ENCODE measurements around the gene CPT1B.
A peak's percentile ranks its signal among the peaks of the same experiment; 100 is the strongest.

CPT1B gene

DNA sequence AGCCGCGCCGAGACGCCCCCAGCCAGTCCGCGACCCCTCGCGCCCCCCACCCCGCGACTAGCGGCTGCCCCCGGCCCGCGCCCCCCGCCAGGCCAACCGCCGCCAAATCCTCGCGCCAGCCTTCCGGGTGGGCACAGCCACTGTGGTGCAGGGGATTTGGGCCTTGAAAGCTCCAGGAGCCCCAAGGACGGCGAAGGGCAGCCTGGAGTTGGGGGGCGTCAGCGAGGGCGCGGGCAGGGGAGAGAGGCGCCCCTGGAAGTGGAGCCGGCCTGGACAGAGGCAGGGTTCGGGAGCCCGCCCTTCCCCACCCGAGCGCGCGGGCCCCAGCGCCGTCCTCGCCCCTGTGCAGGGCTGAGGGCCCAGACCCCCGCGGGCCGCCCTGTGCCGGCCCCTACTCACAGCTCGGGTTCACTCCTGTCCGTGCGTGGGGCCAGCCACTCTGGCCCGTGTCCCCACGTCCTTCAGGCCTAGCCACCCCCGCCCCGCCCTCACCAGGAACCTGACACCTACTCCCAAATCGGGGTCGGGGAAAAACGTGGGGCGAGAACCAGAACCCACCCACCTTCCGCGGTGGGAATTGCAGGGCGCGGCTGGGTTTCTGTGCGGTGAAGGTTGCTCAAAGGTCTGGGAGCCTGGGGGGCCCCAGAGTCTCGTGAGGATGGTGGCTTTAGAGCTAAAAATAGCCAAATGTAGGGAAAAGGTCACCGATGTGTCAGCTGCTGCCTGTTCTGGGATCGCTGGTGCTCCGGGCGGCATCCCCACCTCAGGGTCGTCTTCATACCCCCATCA is at the start of gene CPT1B:
TSS of gene CPT1B (minus strand) at position 441 of the 789 bp plus-strand sequence. CDS start 512 bp downstream, outside the sequence.
- peak; percentile 13 for DNase-seq (ENCODE audit: low read depth)
- TF ChIP-seq, protein P1, sequence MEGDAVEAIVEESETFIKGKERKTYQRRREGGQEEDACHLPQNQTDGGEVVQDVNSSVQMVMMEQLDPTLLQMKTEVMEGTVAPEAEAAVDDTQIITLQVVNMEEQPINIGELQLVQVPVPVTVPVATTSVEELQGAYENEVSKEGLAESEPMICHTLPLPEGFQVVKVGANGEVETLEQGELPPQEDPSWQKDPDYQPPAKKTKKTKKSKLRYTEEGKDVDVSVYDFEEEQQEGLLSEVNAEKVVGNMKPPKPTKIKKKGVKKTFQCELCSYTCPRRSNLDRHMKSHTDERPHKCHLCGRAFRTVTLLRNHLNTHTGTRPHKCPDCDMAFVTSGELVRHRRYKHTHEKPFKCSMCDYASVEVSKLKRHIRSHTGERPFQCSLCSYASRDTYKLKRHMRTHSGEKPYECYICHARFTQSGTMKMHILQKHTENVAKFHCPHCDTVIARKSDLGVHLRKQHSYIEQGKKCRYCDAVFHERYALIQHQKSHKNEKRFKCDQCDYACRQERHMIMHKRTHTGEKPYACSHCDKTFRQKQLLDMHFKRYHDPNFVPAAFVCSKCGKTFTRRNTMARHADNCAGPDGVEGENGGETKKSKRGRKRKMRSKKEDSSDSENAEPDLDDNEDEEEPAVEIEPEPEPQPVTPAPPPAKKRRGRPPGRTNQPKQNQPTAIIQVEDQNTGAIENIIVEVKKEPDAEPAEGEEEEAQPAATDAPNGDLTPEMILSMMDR (conservative IDR thresholded peaks at IDR 0.05; ENCODE audit: low read depth, low read length) = no peak
- H3K4me3 ChIP-seq (ENCODE audit: low read depth, low read length) = no peak within 1 kb of the TSS

DNA sequence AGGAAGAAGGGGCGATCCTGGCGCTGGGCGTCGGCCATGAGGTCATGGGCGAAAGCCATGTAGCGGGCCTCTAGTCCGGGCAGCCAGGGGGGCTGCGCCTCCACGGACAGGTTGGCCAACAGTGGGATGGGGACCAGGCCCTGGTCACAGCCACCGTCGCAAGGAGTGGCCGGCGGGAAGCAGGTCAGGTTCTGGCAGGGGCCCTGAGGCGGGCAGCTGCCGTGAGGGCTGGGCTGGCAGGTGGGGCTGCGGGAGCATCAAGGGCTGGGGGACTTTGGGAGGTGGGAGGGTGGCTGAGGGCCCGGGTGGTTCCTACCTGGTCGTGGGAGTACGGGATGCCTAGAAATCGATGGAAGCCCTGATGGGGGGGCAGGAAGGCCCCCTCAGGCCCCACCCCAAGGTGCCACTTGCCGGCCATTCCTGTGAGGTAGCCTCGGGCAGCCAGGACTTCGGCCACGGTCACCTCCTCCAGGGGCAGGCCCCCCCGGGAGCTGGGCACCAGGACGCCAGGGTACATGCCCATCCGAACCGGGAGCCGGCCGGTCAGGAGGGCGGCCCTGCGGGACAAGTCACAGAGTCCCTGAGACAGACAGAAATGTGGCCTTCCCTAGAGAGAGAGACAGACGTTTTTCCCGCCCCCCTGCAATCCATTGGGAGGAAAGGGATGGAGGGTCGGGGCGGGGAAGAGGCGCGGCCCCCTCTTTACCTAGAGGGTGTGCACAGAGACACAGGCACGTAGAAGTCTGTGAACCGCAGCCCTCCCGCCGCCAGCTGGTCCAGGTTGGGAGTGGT is 48.8 kb upstream of the CPT1B start:
- TF ChIP-seq, protein P1 (conservative IDR thresholded peaks at IDR 0.05; ENCODE audit: low read depth, low read length) = no peak
- no peak for DNase-seq (ENCODE audit: low read depth)
- H3K4me3 ChIP-seq (ENCODE audit: low read depth, low read length) = peak overlapping the region; percentile 85

DNA sequence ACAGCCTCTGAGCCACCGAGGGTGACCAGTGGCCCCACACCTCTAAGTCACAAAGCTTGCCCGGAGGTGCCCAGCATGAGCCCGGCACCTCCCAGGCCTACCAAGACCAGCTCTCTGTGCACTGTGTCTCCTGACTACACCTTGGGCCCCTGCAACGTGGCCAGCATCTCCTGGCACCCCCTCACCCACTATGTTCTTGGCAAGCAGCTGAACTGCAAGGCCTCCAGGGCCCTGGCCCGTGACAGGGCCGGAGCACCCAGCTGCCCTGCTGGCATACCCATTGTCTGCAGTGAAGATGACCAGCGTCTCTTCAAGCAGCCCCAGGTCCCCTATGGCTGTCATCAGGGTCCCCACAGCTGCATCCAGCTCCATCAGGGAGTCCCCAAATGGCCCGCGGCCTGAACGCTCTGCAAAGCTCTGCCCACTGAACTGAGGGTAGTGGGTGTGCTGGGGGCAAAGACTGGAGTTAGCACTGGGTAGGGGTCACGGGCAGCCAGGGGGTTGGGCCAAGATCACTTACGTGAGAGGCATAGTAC is 48.2 kb upstream of the CPT1B start:
- no peak for DNase-seq (ENCODE audit: low read depth)
- TF ChIP-seq, protein P1 (conservative IDR thresholded peaks at IDR 0.05; ENCODE audit: low read depth, low read length) = no peak
- H3K4me3 ChIP-seq (ENCODE audit: low read depth, low read length) = no peak overlapping the region

DNA sequence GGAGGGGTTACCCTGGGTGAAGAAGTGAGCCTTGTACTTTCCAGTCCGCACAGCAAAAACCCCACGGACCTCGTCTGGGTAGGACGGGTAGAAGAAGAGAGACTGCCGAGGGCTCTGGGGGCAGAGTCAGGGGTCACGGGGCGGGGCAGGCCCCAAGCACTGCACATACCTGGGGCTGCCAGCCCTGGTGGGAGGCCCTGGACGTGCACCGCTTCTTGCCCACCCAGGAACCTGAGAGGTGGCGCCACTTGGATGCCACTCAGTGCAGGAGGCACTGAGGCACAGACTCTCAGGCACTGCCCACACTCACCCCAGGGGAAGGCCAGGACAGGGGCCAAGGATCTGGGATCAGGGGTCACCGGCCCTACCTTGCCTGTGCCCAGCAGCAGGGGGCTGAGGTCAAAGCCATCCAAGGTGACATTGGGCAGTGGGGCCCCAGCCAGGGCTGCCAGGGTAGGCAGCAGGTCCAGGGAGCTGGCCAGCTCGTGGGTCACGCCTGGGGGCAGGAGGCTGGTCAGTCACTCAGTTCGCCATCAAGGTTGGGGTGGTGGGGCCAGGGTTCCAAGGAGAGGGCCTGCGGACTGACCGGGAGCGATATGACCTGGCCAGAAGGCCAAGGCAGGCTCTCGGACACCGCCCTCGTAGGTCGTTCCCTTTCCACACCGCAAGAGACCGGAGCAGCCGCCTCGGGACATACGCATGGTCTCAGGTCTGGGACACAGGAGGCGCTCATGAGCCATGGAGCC is 47.5 kb upstream of the CPT1B start:
- TF ChIP-seq, protein P1 (conservative IDR thresholded peaks at IDR 0.05; ENCODE audit: low read depth, low read length) = no peak
- no peak overlapping the region for H3K4me3 ChIP-seq (ENCODE audit: low read depth, low read length)
- DNase-seq (ENCODE audit: low read depth) = no peak

DNA sequence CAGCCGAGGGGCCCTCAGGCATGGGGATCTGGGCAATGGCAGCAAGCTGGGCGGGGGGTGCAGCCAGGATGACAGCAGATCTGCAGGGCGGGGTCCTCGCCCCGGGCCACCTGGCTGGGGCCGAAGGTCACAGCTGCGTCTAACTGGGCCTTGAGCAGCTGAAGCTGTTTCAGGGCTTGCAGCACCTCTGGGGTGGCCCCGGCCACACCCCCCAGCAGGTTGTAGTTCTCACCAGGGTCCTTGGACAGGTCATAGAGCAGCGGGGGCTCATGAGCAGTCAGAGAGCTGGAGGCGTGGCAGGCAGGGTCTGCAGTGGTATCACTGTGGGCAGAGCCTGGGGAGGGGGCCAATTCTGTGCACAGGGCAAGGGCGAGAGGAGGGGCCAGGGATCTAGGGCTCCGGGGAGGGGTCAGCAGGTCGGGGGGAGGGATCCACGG is 46.9 kb upstream of the CPT1B start:
- TF ChIP-seq, protein P1 (conservative IDR thresholded peaks at IDR 0.05; ENCODE audit: low read depth, low read length) = no peak
- DNase-seq (ENCODE audit: low read depth) = no peak
- H3K4me3 ChIP-seq (ENCODE audit: low read depth, low read length) = no peak overlapping the region

DNA sequence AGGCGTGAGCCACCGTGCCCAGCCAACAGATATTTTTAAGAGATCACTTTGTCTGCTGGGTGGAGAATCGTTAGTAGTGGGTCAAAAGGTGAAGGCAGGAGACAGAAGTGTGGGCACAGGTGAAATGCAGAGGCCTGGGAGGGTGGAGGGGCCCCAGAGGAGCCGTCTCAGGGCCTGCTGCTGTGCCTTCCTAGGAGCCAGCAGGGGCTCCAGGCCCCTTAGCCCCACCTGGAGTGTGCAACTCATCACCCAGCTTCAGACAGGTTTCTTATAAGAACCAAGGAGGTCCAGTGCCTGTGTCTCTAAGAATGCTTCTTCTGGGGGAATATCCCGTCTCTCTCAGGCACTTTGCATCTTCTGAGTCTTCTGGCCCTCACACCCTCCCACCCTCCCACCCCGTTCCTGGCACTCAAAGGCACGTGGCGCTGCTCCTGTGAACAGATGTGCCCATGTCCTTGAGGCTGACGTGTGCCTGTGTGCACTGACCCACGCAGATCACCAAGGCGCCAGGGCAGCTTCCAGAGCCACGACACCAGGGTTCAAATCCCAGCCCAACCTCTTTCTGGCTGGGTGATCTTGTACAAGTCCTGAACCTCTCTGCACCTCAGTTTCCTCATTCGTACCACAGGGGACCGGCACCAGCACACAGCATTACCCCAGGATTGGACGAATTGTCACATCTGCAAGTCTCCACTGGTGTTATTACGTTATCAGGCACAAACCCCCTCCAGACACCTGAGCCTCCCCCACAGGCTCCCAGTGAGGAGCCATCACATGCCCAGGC is 46.3 kb upstream of the CPT1B start:
- DNase-seq (ENCODE audit: low read depth) = no peak
- TF ChIP-seq, protein P1 (conservative IDR thresholded peaks at IDR 0.05; ENCODE audit: low read depth, low read length) = no peak
- H3K4me3 ChIP-seq (ENCODE audit: low read depth, low read length) = no peak overlapping the region
